NCI-H2081 treated with DMSO at 0.1 percent for 48 hours (cell line): ENCODE measurements around the gene SLC39A3.

ENCODE experiments used
- DNase-seq: peaks from one replicate; lab custom pipeline; 2025; lab: John Stamatoyannopoulos, UW

Gene SLC39A3

DNA sequence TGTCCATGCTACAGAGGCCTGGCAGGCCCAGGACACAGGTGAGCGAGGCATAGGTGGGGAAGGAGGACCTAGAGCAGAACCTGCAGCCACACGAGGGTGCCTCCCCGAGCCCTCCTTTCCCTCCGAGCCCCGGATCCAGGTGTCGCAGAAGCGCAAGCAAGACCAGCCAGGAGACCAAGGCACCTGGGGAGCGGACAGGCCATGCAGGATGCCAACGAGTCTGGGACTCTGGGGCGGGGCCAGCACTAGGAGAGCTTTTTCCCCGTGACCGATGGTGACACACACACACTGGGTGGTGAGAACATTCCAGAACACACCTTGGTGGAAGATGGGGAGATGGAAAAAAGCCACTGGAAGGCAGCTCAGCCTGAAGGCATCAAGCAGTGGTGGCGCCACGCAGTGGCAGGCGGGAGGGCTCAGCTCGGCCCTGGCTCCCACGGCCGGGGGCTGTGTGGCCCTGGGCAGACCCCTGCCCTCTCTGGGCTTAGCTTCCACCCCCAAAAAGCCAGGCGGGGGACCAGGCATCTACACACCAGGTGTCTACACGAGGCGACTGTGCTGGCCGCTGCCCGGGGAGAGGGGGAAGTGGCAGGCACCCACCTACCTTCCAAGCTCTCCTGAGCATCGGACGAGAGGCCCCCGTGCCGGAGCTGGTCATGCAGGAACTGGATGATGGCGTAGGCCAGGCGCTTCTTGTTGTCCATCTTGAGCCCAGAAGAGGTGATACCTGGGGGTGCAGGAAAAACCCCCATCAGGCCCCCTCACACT is 28.7 kb upstream of the SLC39A3 start:
- DNase-seq = no peak

- DNase-seq = no peak
These were observed 27.9 kb upstream of the SLC39A3 start for GRCh38 chr19:2767688-2768087.

DNA sequence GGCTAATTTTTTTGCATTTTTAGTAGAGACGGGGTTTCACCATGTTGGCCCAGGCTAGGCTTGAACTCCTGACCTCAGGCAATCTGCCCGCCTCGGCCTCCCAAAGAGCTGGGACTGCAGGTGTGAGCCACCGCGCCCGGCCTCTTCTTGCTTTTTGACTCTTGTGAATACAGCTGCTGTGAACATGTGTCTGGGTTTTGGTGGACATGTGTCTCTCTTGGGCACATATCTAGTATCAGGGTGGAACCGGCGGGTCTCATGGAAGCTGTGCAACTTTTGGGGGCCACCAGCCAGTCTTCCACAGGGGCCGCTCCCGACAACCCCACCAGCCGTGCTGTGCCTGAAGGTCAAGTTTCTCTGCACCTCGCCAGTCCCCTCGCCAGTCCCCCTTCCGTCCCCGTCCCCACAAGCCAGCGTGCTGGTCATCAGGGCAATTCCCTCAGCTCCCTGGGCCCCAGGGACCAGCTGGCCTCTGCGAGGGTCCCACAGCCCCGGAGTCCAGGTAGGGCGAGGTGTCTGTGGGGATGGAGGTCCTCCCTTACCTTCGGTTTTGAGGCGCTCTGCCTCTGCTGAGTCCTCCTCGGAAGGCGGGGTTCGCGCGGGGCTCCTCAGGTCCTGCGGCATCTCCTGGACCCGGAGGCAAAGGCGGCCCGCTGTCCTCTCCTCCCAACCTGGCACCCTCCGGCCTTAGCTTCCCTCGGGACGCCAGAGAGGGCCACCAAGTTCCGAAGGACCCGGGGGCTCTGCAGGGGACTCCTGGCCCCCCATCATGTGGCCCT is 27.0 kb upstream of the SLC39A3 start:
- DNase-seq = no peak

GRCh38 chr19:2765376-2765775 is 25.6 kb upstream of the SLC39A3 start:
- DNase-seq = no peak

GRCh38 chr19:2764945-2765344 is 25.1 kb upstream of the SLC39A3 start:
- DNase-seq = no peak

GRCh38 chr19:2763687-2764086 is 23.9 kb upstream of the SLC39A3 start:
- no peak for DNase-seq

DNA sequence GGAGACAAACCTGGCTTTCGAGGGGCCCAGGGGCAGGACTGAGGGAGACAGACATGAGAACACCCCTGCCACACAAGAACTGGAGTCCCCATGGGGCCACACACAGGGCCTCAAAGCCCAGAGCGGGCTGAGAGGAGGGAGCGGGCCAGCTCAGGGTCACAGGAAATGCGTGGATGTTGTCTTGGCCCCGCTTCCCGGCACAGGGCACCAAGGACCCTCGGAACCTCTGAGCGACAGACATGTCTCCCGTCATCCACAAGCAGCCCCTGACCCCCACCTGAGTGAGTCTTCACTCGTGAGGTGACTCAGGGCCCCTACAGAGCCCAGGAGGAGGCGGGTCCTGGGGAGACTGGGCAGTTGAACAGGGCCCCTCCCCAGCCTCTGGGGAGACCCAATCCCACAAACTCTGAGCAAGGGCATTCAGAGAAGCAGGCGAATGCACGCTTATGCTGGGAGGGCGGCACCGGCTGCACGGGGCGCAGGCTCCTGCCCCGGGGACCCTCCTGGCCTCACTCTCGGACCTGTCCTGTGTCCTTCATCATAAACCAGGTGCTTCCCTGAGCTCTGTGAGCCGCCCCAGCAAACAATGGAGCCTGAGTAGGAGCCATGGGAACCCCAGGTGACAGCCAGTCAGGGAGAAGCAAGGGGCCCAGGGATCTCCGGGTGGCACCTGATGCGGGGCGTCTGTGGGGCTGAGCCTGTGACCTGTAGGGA is 23.1 kb upstream of the SLC39A3 start:
- no peak for DNase-seq

- no peak for DNase-seq
These were observed 22.3 kb upstream of the SLC39A3 start for GRCh38 chr19:2761876-2762782.

- no peak for DNase-seq
These were observed 21.5 kb upstream of the SLC39A3 start for GRCh38 chr19:2761309-2761677.

DNA sequence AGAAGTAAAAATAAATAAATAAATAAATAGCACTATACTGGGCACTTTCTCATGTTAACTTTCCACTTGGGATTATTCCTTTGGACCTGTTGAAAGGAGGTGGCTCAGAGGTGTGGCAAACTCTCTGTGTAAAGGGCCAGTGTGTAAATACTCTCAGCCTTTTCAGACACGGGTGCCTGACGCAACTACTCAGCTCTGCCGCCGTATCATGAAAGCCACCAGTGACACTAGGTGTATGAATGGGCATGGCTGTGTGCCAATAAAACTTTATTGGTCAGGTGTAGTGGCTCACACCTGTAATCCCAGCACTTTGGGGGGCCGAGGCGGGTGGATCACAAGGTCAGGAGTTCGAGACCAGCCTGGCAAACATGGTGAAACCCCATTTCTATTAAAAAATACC is 20.1 kb upstream of the SLC39A3 start:
- no peak for DNase-seq

GRCh38 chr19:2759362-2759761 is 19.5 kb upstream of the SLC39A3 start:
- no peak for DNase-seq

GRCh38 chr19:2758601-2759313 is 18.9 kb upstream of the SLC39A3 start:
- no peak for DNase-seq

DNA sequence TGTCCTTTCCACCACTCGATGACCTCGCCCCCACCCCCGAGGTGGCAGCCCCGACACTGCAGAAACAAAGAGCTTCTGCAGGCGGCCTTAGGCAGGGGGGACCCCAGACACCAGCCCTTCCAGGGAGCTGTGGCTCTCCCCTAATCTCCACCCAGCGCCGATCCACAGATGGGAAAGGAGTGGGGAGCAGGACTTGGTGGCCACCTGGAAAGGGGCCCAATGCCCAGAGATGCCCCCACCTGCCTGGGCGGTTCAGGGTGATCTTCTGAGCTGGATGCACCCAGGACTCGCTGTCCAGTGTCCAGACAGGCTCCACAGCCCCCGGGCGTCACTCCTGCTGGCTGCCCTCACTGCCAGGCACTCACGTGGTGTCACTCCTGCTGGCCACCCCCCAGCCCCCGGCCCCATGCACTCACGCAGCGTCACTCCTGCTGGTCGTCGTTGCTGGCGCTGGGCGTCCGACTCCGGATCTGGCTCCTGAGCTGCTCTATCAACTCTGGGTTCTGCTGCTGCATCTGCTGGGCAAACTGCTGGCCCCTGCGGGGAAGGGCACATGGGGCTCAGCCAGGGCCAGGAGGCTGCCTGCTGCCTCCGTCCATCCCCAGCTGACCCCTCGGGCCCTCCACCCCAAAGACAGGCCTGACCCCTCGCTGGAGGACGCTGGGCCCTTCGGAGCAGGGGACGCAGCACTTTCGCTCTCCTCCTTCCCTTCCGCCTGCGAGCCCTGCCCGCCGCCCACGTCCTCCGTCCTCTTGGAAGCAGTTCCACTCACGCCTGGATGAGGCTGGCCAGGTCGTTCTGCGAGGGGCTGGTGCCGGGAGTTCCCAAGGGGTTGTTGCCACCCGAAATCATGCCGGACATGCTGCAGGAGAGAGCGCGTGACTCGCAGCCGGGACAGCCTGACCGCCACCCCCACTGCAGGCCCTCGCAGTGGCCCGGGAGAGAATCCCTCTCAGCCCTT is 17.4 kb upstream of the SLC39A3 start:
- no peak for DNase-seq

DNA sequence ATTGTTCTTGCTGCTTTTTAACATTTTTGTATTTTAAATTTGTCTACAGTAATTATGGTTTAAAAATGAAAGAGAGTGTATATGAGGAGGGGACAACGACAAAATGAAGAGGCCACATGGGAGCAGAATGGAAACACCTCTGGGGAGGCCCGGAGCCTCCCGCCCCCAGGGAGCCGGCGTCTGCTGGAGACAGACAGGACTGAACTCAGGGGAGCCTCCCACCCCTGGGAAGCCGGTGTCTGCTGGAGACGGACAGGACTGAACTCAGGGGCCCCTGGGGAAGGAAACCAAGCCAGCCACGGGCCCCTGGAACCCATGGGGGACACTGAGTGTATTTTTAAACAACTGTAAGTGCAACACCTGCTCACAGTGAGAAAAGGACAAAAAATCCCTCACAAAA is 16.7 kb upstream of the SLC39A3 start:
- DNase-seq = no peak

DNA sequence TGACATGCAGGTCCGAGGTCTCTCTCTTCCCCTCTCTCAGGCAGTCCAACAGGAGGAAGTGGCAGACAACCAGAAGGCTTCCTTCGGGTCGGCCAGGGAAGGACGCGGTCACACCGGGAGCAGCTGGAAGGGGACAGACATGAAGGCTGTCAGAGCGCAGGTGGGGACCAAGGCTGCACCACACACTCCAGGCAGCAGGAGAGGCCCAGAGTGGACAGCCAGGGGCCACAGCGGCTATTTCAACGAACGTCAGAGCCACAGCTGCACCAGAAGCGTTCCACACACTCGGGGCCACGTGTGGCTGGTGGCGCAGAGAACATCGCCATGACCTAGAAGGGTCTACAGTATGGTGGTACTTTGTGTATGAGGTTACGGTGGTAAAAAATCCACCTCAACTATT is 16.0 kb upstream of the SLC39A3 start:
- no peak for DNase-seq

DNA sequence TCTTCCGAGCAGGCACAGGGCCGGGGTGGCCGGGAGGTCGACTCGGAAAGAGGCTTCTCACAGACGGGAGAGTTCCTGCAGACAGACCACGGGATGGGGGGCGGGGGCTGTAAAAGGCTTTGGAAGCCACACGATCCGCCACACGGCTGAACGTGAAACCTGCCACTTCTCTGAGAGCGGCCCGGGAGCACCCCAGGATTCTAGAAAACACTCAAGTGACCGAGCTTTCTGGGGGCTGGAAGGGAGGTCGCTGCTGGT is 15.6 kb upstream of the SLC39A3 start:
- DNase-seq = no peak

DNA sequence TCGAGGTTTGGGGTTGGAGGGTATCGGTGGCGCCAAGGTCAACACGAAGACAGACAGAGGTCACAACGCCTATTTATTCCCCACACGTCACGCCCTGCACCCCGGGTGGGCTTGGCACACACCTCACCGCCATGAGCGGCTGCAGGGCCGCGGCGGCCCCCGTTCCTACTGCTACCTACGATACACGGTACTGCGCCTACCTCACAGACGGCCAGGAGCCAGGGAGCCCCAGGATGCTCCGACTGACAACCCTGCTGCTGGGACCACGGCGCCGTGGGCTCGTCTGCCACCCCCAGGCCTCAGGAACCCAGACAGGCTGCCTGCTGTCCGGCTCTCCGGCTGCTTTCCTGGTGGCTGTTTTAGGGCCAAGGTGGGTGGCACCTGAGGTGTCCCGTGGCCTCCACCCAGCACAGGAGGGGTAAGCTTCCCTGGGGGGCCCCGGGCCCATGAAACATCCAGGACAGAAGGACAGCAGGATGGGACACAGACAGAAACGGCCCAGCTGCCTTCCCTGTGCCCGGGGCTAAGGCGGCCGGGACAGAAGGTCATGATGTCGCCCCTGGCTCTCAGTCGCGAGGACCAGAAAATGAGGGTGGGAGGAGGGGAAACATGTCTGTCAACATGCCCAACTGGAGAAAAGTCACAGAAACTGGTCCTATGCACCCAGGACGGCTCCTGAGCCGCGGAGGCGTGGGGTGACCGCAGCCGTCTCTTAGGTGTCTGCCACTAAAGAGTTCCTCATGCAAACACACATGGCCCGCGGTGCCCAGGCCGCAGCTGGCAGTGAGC is 15.0 kb upstream of the SLC39A3 start:
- DNase-seq = no peak

DNA sequence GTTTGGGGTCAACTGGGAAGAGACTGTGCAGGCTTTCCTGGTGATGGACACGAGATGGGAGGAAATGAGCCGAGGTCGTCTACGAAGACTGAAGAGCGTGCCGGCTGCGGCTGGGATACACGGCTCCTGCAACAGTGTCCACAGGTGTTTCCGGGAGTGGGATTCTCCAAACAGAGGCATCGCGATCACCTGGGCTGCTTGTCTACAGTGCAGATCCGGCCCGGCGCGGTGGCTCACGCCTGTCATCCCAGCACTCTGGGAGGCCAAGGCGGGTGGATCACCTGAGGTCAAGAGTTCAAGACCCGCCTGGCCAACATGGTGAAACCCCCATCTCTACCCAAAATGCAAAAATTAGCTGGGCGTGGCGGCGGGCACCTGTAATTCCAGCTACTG is 11.6 kb upstream of the SLC39A3 start:
- DNase-seq = no peak

DNA sequence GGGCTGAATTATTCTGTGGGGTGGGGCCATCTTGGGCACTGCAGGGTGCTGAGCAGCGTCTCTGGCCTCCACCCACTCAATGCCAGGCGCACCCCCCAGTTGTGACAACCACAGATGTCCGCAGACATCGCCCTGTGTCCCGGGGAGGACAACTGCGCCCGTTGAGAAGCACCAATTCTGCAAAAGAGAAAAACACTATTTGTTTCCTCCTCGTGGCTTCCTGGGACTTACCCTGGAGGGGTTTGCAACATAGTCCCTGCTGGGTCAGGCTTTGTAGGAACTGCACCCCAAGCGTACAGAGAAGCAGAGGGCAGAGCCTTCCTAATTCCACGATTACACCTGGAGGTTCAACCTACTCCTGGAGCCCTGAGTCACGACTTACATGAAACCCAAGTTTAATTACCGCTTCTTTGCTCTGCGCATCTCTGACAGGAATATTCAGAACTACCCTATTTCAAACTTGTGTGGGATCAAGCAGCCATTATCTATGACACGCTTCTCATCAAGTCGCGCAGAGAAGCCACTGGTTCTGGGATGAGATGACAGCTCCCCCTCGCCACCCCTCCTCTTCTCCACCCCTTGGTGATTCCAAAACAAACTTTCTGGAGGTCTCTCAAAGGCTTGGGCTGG is 11.1 kb upstream of the SLC39A3 start:
- no peak for DNase-seq
